HG03342 (cell line): ENCODE data around the gene ZNF678.

Source experiments
- ATAC-seq: cut with Tn5 transposase; IDR thresholded peaks from one replicate; pipeline ENCODE4 v1.9.1; 2021; ENCODE audit warnings: mild to moderate bottlenecking, moderate library complexity; ENCODE audit not compliant: unreplicated experiment

The ZNF678 gene

GRCh38 chr1:227563324-227564201, at the start of gene ZNF678:
ZNF678 (plus strand) TSS chr1:227563556; CDS start chr1:227650992, 87,436 bp downstream.
- peak; percentile 97 for ATAC-seq

- no peak for ATAC-seq
Observed at GRCh38 chr1:227518876-227519275, 44.5 kb upstream of the ZNF678 start.

DNA sequence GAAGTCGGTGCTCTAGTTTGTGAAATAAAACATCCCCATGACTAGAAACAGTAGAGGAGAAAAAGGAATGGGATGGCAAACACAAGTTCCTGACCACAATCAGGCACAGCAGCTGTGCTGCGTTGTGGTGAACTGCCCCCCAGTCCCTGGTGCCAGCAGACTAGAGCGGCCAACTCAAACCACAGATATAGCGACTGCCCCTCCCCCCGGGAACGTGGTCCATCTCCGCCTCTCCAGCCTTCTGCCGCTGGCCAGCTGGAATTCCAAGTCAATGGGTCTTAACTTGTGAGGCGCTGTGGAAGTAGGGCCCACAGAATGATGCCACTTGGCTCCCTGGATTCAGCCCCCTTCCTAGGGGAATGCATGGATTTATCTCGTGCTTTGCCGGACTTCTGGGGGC, 41.6 kb upstream of the ZNF678 start:
- no peak for ATAC-seq

DNA sequence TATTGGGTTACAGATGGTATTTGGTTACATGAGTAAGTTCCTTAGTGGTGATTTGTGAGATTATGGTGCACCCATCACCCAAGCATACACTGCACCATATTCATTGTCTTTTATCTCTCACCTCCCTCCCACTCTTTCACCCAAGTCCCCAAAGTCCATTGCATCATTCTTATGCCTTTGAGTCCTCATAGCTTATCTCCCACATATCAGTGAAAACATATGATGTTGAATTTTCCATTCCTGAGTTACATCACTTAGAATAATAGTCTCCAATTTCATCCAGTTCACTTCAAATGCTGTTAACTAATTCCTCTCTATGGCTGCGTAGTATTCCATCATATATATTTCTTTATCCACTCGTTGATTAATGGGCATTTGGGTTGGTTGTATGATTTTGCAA, 36.8 kb upstream of the ZNF678 start:
- no peak for ATAC-seq

GRCh38 chr1:227532019-227532619, 31.2 kb upstream of the ZNF678 start:
- ATAC-seq, result no peak

GRCh38 chr1:227540170-227541098, 22.9 kb upstream of the ZNF678 start:
- ATAC-seq, result no peak

- no peak for ATAC-seq
Observed at GRCh38 chr1:227541129-227541528, 22.2 kb upstream of the ZNF678 start.

GRCh38 chr1:227541796-227542152, 21.6 kb upstream of the ZNF678 start:
- no peak for ATAC-seq

DNA sequence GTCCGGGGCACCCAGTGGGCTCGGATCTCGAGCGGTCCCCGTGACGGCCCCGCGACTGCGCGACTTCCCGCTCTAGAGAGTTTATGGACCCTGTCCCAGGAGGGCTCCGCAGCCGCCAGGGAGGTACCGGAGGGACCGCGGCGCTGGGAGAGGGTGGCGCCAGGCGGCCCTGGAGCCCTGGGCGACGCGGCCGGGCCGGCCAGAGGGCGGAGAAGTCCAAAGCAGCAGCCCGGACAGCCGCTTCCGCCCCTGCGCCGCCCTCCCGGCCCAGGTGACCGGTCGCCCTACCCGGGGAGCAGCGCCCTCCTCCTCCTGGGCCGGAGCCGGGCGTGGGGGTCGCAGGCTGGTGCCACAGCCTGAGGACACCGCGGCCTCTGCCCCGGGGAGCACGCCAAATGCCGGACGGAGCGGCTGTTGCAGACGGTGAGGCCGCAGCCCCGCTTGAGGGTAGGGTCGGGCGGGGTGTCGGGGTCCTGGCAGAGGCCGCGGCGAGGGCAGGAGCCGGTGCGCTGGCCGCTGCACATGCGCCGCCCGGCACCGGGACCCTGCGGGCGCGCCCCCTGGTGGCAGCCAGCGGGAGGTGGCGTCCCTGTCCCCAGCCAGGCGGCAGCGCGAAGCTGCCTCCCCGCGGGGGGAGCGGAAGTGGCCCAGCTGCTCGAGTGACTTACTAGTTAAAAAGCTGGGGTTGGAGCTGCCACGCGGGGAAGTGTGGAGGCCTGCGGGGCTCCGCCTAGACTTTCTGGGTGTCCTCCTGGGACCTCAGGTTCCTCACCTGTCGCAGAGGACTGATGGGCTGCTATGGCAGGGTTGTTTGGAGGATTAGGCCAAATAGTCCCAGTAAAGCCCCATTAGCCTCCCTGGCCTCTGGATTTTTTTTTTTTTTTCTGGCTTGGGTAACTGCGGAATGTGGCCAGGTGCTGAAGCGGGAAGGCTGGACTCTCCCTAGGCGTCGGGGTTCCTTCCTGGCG, 20.9 kb upstream of the ZNF678 start:
- ATAC-seq, result peak; percentile 95

GRCh38 chr1:227543283-227544066, 19.9 kb upstream of the ZNF678 start:
- ATAC-seq, result no peak

- ATAC-seq, result no peak
Observed at GRCh38 chr1:227544067-227545050, 19.0 kb upstream of the ZNF678 start.

- no peak for ATAC-seq
Observed at GRCh38 chr1:227545361-227545760, 18.0 kb upstream of the ZNF678 start.

GRCh38 chr1:227546059-227546458, 17.3 kb upstream of the ZNF678 start:
- ATAC-seq, result no peak

GRCh38 chr1:227546598-227547309, 16.6 kb upstream of the ZNF678 start:
- ATAC-seq, result no peak

- ATAC-seq, result no peak
Observed at GRCh38 chr1:227547310-227548118, 15.8 kb upstream of the ZNF678 start.

GRCh38 chr1:227548119-227548397, 15.3 kb upstream of the ZNF678 start:
- ATAC-seq, result no peak

DNA sequence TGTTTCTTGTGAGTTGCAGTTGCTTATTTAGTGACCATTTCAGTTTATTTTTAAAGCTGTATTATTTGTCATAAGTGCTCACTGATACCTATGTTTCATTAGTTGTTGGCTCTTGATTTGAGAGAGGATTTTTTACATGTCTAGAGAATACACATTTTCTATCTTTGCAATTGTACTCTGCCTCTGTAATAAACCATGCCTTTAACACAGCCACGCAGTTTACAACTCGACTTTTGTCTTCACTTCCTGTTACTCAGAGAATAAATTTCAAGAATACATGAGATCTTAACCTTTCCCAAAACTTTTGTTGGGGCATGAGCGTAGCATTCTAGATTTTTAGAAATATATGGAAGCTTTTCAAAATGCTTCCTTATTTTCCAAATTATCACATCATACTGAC, 14.9 kb upstream of the ZNF678 start:
- ATAC-seq, result no peak
